ENCODE results near the gene SLC6A19. TPM values are rescaled to one million over a fixed set of nuclear protein-coding genes. Genes with fewer than 3 reads are reported as not detected.

Gene SLC6A19
- total and polyA plus RNA-seq, 11 donors = not detected

DNA sequence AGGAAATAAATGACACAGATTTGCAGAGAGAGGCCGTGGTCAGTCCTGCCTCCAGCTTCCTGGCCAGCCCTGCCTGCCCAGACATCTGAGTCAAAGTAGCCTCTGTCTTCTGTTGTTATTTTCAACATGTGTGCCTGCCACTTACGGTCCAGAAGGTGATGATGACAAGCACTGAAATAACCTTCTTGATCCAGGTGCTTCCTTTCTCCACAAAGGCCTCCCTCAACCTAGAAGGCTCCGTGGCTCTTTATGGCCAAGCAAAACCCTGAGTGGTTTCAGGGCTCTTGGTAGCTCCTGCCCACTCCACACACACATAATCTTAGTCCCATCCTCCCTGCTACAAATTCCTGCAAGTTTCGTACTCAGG lies 34.1 kb upstream of the SLC6A19 start:
- intact Hi-C loops (cut with DNase I) = loop anchor here in 7 of 10 donors (1.0 to 10.0 kb wide), 8 partner anchors 175 to 480 kb away; no protein-coding TSS in a partner anchor
- Histone ChIP-seq H3K27me3 (peaks cover 0 to 9% (median 0%) of the 10 kb centered on the region in 9 donors), H3K9me3 (no peaks in the 10 kb centered on the region), H3K27ac (no peak overlapping the region), H3K4me3 (no peak overlapping the region), H3K4me1 (peaks cover 0 to 12% (median 7%) of the 10 kb centered on the region in 12 donors), H3K36me3 (no peaks in the 10 kb centered on the region)
- DNase-seq (peak in 1 of 5 donors; percentile 6), ATAC-seq (peak in 1 of 4 donors; percentile 2)
- WGBS, 4 donors = 35 to 62% (median 38%) methylated on average over 4 of the region's 4 CpGs
- TF ChIP-seq POLR2A (IDR thresholded peaks at IDR 0.05) = no peak
- TF ChIP-seq, protein P1, sequence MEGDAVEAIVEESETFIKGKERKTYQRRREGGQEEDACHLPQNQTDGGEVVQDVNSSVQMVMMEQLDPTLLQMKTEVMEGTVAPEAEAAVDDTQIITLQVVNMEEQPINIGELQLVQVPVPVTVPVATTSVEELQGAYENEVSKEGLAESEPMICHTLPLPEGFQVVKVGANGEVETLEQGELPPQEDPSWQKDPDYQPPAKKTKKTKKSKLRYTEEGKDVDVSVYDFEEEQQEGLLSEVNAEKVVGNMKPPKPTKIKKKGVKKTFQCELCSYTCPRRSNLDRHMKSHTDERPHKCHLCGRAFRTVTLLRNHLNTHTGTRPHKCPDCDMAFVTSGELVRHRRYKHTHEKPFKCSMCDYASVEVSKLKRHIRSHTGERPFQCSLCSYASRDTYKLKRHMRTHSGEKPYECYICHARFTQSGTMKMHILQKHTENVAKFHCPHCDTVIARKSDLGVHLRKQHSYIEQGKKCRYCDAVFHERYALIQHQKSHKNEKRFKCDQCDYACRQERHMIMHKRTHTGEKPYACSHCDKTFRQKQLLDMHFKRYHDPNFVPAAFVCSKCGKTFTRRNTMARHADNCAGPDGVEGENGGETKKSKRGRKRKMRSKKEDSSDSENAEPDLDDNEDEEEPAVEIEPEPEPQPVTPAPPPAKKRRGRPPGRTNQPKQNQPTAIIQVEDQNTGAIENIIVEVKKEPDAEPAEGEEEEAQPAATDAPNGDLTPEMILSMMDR (IDR thresholded peaks at IDR 0.05) = no peak

DNA sequence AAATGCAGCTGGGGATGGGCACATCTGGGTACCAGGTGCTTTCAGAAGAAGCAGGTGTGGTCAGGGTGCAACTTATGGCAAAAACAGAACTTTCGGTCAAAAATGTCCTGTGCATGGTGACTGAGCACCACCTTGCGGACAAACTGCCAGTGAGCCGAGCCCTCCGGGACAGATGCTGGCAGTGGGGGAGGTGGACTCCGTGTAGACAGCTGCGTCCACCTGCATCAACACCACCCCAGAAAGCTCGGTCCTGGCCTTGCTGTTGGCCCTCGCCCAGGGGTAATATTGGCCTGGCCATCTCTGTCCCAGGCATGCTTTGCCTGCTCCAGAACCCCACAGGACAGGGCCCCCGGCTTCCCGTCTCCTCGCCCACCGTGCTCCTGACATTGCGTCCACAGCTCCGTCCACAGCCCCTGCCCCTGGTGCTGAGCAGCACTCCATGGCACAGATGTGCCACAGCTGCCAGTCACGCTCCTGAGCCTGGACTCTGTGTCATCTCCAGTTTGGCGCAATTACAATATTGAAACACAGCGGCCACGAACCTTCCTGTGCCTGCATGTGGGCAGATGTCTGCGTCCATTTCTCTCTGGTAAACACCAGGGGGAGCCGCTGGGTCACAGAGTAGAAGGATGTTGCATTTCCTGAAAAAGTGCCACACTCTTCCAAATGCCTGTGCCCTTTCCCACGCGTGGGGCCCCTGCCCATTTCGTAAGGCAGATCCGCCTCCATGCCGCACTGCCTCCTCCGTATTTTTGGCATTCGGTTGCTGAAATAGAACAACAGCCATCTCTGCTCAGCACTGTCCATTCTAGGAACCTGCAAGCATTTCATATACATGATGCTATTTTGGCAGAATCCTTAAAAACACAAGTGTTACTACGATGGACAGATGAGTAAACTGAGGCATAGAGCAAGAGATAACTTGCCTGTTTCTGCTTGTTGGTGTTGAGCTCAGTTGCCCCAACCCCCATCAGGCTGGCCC lies 33.4 kb upstream of the SLC6A19 start:
- H3K9me3 ChIP-seq = no peaks in the 10 kb centered on the region
- ATAC-seq = peak; percentile 62 to 84 (median 71)
- WGBS, 4 donors = 20 to 23% (median 23%) methylated on average over 28 of the region's 28 CpGs
- H3K36me3 ChIP-seq = no peaks in the 10 kb centered on the region
- peak; percentile 64 to 80 (median 69) for DNase-seq
- TF ChIP-seq, protein P1 (IDR thresholded peaks at IDR 0.05) = peak; percentile 40 to 73 (median 62)
- TF ChIP-seq POLR2A (IDR thresholded peaks at IDR 0.05) = no peak
- peaks cover 0 to 8% (median 0%) of the 10 kb centered on the region in 9 donors for H3K27me3 ChIP-seq
- intact Hi-C loops (cut with DNase I) = loop anchor here in 9 of 10 donors (1.0 to 10.0 kb wide), 10 partner anchors 176 to 479 kb away; no protein-coding TSS in a partner anchor
- H3K27ac ChIP-seq = no peak overlapping the region
- peaks cover 0 to 12% (median 7%) of the 10 kb centered on the region in 12 donors for H3K4me1 ChIP-seq
- H3K4me3 ChIP-seq = peak overlapping the region in 6 of 12 donors; percentile 5 to 32 (median 13)

DNA sequence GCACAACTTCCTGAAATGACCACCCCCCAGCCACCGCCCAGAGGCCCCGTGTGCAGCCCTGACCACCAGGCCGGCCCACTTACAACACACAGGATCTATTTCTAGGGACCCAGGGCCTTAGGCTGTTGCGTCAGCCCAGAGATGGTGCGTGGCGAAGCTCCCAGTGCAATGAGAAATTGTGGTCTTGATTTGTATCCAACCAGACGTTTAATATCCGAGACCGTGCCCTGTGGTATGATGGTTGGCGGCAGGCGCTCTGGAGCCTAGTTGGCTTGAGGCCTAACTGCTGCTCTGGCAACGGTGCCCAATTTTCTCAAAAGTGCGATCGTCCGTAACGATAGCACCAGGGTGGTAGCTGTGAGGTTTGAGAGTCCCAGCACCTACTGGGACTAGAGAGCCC lies 32.6 kb upstream of the SLC6A19 start:
- TF ChIP-seq, protein P1 (IDR thresholded peaks at IDR 0.05) = no peak
- TF ChIP-seq POLR2A (IDR thresholded peaks at IDR 0.05) = no peak
- peaks cover 0 to 4% (median 0%) of the 10 kb centered on the region in 9 donors for H3K27me3 ChIP-seq
- 90 to 94% (median 92%) methylated on average over 16 of the region's 16 CpGs for WGBS, 4 donors
- H3K4me3 ChIP-seq = no peak overlapping the region
- H3K36me3 ChIP-seq = no peaks in the 10 kb centered on the region
- H3K9me3 ChIP-seq = no peaks in the 10 kb centered on the region
- H3K4me1 ChIP-seq = peaks cover 0 to 12% (median 7%) of the 10 kb centered on the region in 12 donors
- no peak for ATAC-seq
- peak in 2 of 5 donors; percentile 23 to 61 for DNase-seq
- H3K27ac ChIP-seq = no peak overlapping the region
- intact Hi-C loops (cut with DNase I) = loop anchor here in 8 of 10 donors (1.0 to 10.0 kb wide), 7 partner anchors 176 to 479 kb away; no protein-coding TSS in a partner anchor

Data from heart left ventricle (tissue), 16 donors.